ENCODE data around the gene SLC16A4. TPM values are rescaled to one million over a fixed set of nuclear protein-coding genes. Genes with fewer than 3 reads are reported as not detected.

SLC16A4 gene
- total RNA-seq, 2 donors from 2014 or later = 29.8 to 48.5 TPM

- ATAC-seq (ENCODE audit: insufficient number of reproducible peaks, low FRiP score, low read depth) (no peak), DNase-seq (ENCODE audit: low spot score) (no peak)
- no peak for TF ChIP-seq CTCF (IDR thresholded peaks at IDR 0.05)
- no peak overlapping the region for H3K27ac ChIP-seq
- H3K36me3 ChIP-seq = no peaks in the 10 kb centered on the region
- no peaks in the 10 kb centered on the region for H3K27me3 ChIP-seq (replicated peaks; ENCODE audit: insufficient read depth)
- no peaks in the 10 kb centered on the region for H3K4me1 ChIP-seq (ENCODE audit: control insufficient read depth in 1 of 2, low read depth in 2 of 2)
- no peak overlapping the region for H3K4me3 ChIP-seq
- H3K9me3 ChIP-seq = no peaks in the 10 kb centered on the region
These were observed 66.2 kb downstream of the SLC16A4 start for GRCh38 chr1:110324667-110325066.

GRCh38 chr1:110321846-110322245, 69.0 kb downstream of the SLC16A4 start:
- TF ChIP-seq CTCF (IDR thresholded peaks at IDR 0.05) = no peak
- no peak for DNase-seq (ENCODE audit: low spot score)
- H3K27ac ChIP-seq = no peak overlapping the region
- ATAC-seq (ENCODE audit: insufficient number of reproducible peaks, low FRiP score, low read depth) = no peak
- H3K4me3 ChIP-seq = no peak overlapping the region
- H3K27me3 ChIP-seq (replicated peaks; ENCODE audit: insufficient read depth) = no peaks in the 10 kb centered on the region
- no peaks in the 10 kb centered on the region for H3K36me3 ChIP-seq
- H3K9me3 ChIP-seq = no peaks in the 10 kb centered on the region
- H3K4me1 ChIP-seq (ENCODE audit: control insufficient read depth in 1 of 2, low read depth in 2 of 2) = no peaks in the 10 kb centered on the region

GRCh38 chr1:110321045-110321444, 69.8 kb downstream of the SLC16A4 start:
- Histone ChIP-seq H3K27me3 (replicated peaks; ENCODE audit: insufficient read depth) (no peaks in the 10 kb centered on the region), H3K9me3 (no peaks in the 10 kb centered on the region), H3K4me3 (no peak overlapping the region), H3K27ac (no peak overlapping the region), H3K4me1 (ENCODE audit: control insufficient read depth in 1 of 2, low read depth in 2 of 2) (no peaks in the 10 kb centered on the region), H3K36me3 (no peaks in the 10 kb centered on the region)
- TF ChIP-seq CTCF (IDR thresholded peaks at IDR 0.05) = no peak
- ATAC-seq (ENCODE audit: insufficient number of reproducible peaks, low FRiP score, low read depth) = no peak
- DNase-seq (ENCODE audit: low spot score) = no peak

GRCh38 chr1:110320168-110320518, 70.7 kb downstream of the SLC16A4 start:
- Histone ChIP-seq H3K4me1 (ENCODE audit: control insufficient read depth in 1 of 2, low read depth in 2 of 2) (no peaks in the 10 kb centered on the region), H3K9me3 (no peaks in the 10 kb centered on the region), H3K27me3 (replicated peaks; ENCODE audit: insufficient read depth) (no peaks in the 10 kb centered on the region), H3K27ac (no peak overlapping the region), H3K4me3 (no peak overlapping the region), H3K36me3 (no peaks in the 10 kb centered on the region)
- ATAC-seq (ENCODE audit: insufficient number of reproducible peaks, low FRiP score, low read depth) (no peak), DNase-seq (ENCODE audit: low spot score) (no peak)
- no peak for TF ChIP-seq CTCF (IDR thresholded peaks at IDR 0.05)

- Histone ChIP-seq H3K36me3 (no peaks in the 10 kb centered on the region), H3K27me3 (replicated peaks; ENCODE audit: insufficient read depth) (no peaks in the 10 kb centered on the region), H3K4me3 (no peak overlapping the region), H3K9me3 (no peaks in the 10 kb centered on the region), H3K4me1 (ENCODE audit: control insufficient read depth in 1 of 2, low read depth in 2 of 2) (no peaks in the 10 kb centered on the region), H3K27ac (no peak overlapping the region)
- no peak for ATAC-seq (ENCODE audit: insufficient number of reproducible peaks, low FRiP score, low read depth)
- DNase-seq (ENCODE audit: low spot score) = no peak
- no peak for TF ChIP-seq CTCF (IDR thresholded peaks at IDR 0.05)
These were observed 71.3 kb downstream of the SLC16A4 start for GRCh38 chr1:110319332-110320167.
